ENCODE results near the gene CSE1L.
"Not testable (repeated sequence)": the region's sequence is repeated elsewhere in the genome, so short reads cannot be mapped to it uniquely, and the experiment has no call there.

Gene CSE1L

DNA sequence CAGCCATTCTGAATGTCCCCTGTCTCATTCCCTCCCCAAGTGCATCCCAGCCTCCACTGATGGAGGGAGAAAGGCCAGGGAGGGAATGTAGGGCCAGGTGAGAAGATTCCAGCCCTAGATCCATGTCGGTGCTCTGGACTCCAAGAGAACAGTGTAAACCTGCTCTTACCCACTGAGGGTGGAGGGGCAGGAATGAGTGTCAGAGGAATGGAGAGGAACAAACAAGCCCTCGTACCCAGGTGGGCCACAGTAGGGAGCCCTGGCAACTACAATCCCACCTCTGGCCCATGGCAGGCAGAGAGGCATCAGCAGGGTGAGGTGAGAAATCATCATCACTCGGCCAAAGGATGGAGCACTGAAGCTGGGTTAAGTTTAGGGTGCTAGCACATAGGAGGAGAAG is 87.5 kb downstream of the CSE1L start:
- no peak for DNase-seq

DNA sequence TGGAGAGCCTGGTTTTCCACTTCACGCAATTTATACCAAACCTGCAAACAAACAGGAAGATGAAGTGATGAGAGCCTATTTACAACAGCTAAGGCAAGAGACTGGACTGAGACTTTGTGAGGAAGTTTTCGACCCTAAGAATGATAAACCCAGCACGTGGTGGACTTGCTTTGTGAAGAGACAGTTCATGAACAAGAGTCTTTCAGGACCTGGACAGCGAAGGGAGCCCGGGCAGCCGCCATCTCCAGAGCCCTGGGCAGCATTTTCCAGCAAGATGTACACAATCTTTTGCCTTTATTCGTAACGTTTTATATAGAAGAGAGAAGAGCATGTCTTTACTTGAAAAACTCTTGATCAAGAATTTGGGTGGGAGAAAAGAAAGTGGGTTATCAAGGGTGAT is 88.7 kb downstream of the CSE1L start:
- DNase-seq: not testable (repeated sequence)

DNA sequence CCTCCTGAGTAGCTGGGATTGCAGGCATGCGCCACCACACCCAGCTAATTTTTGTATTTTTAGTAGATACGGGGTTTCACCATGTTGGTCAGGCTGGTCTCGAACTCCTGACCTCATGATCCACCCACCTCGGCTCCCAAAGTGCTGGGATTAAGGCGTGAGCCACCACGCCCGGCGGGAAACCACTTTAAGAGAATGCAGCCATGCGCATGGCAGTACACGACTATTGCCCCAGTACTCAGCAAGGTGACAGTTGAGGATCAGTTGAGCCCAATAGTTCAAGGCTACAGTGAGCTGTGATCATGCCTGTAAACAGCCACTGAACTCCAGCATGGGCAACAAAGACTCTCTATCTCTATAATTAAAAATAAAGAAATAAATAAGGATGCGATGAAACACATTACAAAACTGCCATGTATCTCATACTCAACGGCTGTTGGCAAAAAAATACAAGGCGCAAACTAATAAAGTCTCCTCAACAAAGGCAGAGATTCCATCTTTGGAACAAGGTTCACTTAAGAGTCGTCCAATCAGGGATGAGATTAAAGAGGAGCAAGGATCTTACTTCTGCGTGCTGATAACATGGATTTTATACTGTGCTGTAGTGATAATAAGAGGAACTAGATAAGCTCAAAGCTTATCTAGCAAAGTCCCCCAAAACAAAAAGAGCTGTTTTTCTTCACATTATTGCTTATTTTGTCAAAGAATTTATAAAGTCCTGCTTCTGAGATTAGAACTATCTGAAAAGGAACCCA is 90.9 kb downstream of the CSE1L start:
- no peak for DNase-seq

DNA sequence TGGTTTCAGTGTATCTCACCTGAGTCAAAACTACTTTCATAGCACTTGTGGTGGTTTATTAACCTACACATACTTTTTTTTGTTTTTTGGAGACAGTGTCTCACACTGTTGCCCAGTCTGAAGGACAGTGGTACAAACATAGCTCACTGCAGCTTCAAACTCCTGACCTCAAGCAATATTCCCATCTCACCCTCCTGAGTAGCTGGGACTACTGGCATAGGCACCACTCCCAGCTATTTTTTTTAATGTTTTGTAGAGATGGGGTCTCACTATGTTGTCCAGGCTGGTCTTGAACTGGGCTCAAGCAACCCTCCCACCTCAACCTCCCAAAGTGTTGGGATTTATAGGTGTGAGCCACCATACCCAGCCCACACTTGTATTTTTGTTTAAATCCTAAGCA is 92.3 kb downstream of the CSE1L start:
- DNase-seq: no peak

DNA sequence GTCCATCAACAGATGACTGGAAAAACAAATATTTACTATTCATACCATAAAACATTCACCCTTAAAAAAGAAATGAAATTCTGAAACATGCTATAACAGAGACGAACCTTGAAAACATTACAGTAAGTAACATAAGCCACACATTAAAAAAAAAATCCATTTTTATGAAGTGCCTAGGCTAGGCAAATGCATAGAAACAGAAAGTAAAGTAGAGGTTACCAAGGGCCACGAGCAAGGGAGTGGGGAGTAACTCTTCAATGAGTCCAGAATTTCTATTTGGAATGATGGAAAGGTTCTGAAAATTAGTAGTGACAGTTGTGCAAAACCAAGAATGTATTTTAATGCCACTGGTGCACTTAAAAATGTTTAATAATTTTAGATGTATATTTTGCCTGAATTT is 94.3 kb downstream of the CSE1L start:
- DNase-seq: no peak

DNA sequence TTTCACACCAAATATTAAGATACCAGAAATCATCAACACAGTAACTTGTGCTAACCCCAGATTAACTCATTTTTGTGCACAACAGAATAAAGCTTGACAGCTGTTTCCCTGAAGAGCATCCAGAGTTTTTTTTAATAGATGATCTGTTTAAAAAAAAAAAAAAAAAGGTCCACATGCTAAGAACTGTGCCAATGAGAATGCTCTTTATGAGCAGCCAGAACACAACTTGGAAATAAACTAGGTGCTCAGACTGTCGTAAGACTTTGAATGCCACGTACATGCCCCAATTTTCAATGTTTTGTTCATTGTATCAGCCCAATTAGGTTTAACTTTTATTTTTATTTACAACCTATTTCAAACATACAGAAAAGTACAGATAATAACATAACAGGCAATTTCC is 94.7 kb downstream of the CSE1L start:
- no peak for DNase-seq
